Psoas muscle (tissue), 8 donors: ENCODE results near the gene SMARCB1. TPM values are rescaled to one million over a fixed set of nuclear protein-coding genes. Genes with fewer than 3 reads are reported as not detected.

Experiments used
- ATAC-seq, 4 donors: fragments of 200-7000 bp; cut with Tn5 transposase; one replicate each; pipeline ENCODE4 v1.9.1; 2020; ENCODE audit warnings: moderate library complexity in 3 of 4, mild to moderate bottlenecking in 2 of 4
- DNase-seq, 2 donors: peaks; one replicate each; pipeline ENCODE4 v3.0.0-alpha.2; 2020
- H3K27ac ChIP-seq: fragments of 200-600 bp; one replicate; pipeline ENCODE4 v1.8.0; 2022
- H3K27me3 ChIP-seq, 3 donors: fragments of 200-600 bp in 1 of 3; one replicate each; pipeline versions ENCODE4 v1.6.1 to v1.8.0; 2013 to 2022; ENCODE audit warnings: low read length in 2 of 3, mild to moderate bottlenecking in 2 of 3, moderate library complexity in 1 of 3; ENCODE audit not compliant: insufficient read depth in 3 of 3
- H3K36me3 ChIP-seq, 2 donors: fragments of 200-600 bp in 1 of 2; one replicate each; pipeline versions ENCODE4 v1.6.1 to v1.8.0; 2013 to 2022; ENCODE audit warnings: low read depth in 1 of 2, mild to moderate bottlenecking in 1 of 2, moderate library complexity in 1 of 2; ENCODE audit not compliant: insufficient read depth in 1 of 2
- H3K4me1 ChIP-seq: fragments of 200-600 bp; one replicate; pipeline ENCODE4 v1.8.0; 2022
- H3K4me3 ChIP-seq: fragments of 200-600 bp; one replicate; pipeline ENCODE4 v1.8.0; 2022; ENCODE audit warnings: mild to moderate bottlenecking
- H3K9me3 ChIP-seq: fragments of 200-600 bp; one replicate; pipeline ENCODE4 v1.8.0; 2022
- WGBS, 3 donors: extraction: QIAGEN DNeasy Blood & Tissue Kit; methylation state at CpG; one replicate each; pipeline versions ENCODE4 v1.1.6 to v1.1.7; 2013; 5-methylcytosine and 5-hydroxymethylcytosine counted together
- intact Hi-C, 2 donors: fragments of 100-400 bp; cut with DNase I; formaldehyde crosslinking; loops; one replicate each; pipeline versions ENCODE4 v1.11.0 to v1.14.2; 2022
- polyA plus RNA-seq, 3 donors: library from polyadenylated mRNA; stranded (reverse); fragments of 200-250 nt; gene quantifications; one replicate each; pipeline ENCODE4 v1.2.3, GENCODE V29; 2013
- total RNA-seq, 4 donors: library from RNA; stranded (reverse); fragmentation: NEBNext Ultra II Directional in 2 of 4; extraction: Animal tissue kit (Norgen Biotek cat#: 25700) in 2 of 4; gene quantifications; one replicate each; pipeline versions ENCODE4 v1.2.1 to v1.2.4, GENCODE V29; 2021 to 2023
- TF ChIP-seq, protein P1 (sequence below): fragments of 200-600 bp; IDR thresholded peaks from one replicate; pipeline ENCODE4 v1.8.0; 2022; ENCODE audit warnings: antibody characterized with exemption
- donor health status: healthy with polysubstance abuse.
- donor health status: DM: no; HTN: no; CAD: no; lungs with moderate emphysema.
- donor health status: Bipolar disorder and iron deficiency.
- donor health status: healthy.
- donor health status: DM: yes; HTN: yes; CAD: no.
- donor health status: DM: no; HTN: no; CAD: no.
- donor health status: DM: no; HTN: no; CAD: no.
- donor health status: DM: yes; HTN: yes; CAD: no.

The SMARCB1 gene
- total and polyA plus RNA-seq, 7 donors: 20.7 to 76.6 (median 38.4) TPM

DNA sequence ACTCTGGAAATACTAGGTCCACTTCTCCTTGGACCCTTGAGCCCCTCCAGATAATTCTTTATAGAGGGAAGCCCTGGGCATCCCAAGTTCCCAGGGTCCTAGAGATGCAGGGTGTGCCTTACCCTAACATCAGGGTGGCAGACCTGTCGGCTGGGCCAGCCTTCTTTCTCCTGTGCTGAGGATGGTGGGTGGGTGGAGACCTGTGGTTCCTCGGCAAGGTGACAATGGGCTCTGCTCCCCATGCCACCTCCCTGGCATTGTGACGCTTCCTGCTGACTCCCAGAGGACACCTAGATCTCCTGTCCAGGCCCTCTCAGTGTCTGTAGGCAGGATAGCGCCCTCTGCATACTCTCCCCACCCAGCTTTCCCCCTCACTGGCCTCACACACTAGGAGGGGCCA, 55.8 kb downstream of the SMARCB1 start:
- Histone ChIP-seq H3K4me1 (peaks cover 50% of the 10 kb centered on the region), H3K27me3 (no peaks in the 10 kb centered on the region), H3K9me3 (no peaks in the 10 kb centered on the region), H3K27ac (peak overlapping the region; percentile 77), H3K4me3 (no peak overlapping the region), H3K36me3 (no peaks in the 10 kb centered on the region)
- TF ChIP-seq, protein P1, sequence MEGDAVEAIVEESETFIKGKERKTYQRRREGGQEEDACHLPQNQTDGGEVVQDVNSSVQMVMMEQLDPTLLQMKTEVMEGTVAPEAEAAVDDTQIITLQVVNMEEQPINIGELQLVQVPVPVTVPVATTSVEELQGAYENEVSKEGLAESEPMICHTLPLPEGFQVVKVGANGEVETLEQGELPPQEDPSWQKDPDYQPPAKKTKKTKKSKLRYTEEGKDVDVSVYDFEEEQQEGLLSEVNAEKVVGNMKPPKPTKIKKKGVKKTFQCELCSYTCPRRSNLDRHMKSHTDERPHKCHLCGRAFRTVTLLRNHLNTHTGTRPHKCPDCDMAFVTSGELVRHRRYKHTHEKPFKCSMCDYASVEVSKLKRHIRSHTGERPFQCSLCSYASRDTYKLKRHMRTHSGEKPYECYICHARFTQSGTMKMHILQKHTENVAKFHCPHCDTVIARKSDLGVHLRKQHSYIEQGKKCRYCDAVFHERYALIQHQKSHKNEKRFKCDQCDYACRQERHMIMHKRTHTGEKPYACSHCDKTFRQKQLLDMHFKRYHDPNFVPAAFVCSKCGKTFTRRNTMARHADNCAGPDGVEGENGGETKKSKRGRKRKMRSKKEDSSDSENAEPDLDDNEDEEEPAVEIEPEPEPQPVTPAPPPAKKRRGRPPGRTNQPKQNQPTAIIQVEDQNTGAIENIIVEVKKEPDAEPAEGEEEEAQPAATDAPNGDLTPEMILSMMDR: no peak
- no peak for ATAC-seq
- intact Hi-C loops: no loop called here
- WGBS, 3 donors: 70 to 87% (median 83%) methylated on average over 4 of the region's 4 CpGs
- DNase-seq: peak in 1 of 2 donors; percentile 26

DNA sequence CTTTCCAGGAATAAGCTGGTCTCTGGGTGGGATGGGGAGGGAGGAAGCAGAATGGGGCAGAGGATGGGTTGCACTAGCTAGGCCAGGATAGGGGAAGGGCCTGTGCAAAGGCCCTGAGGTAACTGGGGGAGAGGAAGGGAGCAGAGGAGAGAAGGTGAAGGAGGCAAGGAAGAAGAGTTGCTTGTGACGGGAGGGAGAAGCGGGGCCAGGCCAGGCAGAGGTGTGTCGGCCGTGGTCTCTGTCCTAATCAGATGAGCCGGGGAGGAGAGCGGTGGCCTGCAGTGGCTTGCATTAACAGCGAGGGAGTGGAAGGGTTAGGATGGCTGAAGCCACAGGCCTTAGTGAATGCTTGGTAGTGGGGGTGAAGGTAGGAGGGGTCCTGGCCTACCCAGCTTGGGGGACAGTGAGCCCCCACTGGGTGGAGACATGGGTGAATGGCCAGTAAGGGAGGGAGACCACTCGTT, 58.0 kb downstream of the SMARCB1 start:
- no peak for ATAC-seq
- WGBS, 3 donors: 81 to 84% (median 82%) methylated on average over 8 of the region's 8 CpGs
- no peaks in the 10 kb centered on the region for H3K27me3 ChIP-seq
- no peak for DNase-seq
- TF ChIP-seq, protein P1: no peak
- no peak overlapping the region for H3K4me3 ChIP-seq
- H3K36me3 ChIP-seq: no peaks in the 10 kb centered on the region
- peaks cover 45% of the 10 kb centered on the region for H3K4me1 ChIP-seq
- no peaks in the 10 kb centered on the region for H3K9me3 ChIP-seq
- H3K27ac ChIP-seq: peak overlapping the region; percentile 77
- intact Hi-C loops: loop anchor here (5.0 kb wide), 5 partner anchors 57 to 302 kb away; partner anchors contain the start of genes CHCHD10 (in 1 of the 2) and SMARCB1 (in 1 of the 2)

DNA sequence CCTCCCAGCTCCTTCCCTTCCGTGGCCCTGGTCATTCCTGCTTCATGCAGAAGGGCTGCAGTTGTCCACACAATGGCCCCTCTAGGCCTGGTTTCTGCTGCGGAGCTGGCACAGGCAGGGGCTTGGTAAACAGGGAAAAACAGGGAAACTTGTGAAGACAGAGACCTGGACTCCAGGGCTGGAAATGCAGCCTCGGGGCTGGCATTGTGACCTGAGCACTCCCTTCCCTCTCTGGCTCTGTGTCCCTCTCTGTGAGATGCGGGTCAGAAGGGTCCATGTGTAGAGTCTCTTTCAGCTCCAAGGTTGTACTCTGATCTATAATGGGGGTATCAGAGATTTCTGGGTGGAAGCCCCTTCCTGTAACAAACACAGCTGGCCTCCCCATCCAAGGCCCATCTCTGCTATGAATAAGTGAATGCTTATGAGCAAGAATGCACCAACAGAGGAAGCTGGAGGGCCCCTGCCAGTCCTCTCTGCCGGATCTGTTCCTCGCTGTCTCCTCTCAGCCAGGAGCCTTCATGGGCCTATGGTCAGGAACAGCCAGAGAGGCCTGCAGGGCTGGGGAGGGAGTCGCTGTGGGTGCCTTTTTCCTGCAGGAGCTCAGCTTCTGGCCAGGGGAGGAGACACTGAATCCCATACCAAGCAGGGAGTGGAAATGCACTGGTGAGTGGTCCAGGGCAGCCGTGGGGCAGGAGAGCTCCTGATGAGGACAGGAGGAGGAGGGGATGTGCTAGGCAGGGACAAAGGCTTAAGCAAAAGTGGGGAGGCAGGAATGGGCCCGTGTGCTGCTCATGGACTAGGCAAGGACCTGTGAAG, 58.7 kb downstream of the SMARCB1 start:
- ATAC-seq: no peak
- TF ChIP-seq, protein P1: no peak
- DNase-seq: peak in 1 of 2 donors; percentile 47
- 64 to 75% (median 68%) methylated on average over 9 of the region's 9 CpGs for WGBS, 3 donors
- intact Hi-C loops: loop anchor here (5.0 kb wide), 5 partner anchors 58 to 303 kb away; partner anchors contain the start of genes CHCHD10 (in 1 of the 2) and SMARCB1 (in 1 of the 2)
- Histone ChIP-seq H3K9me3 (no peaks in the 10 kb centered on the region), H3K4me1 (peaks cover 40% of the 10 kb centered on the region), H3K36me3 (no peaks in the 10 kb centered on the region), H3K27ac (peak overlapping the region; percentile 77), H3K27me3 (no peaks in the 10 kb centered on the region), H3K4me3 (no peak overlapping the region)

DNA sequence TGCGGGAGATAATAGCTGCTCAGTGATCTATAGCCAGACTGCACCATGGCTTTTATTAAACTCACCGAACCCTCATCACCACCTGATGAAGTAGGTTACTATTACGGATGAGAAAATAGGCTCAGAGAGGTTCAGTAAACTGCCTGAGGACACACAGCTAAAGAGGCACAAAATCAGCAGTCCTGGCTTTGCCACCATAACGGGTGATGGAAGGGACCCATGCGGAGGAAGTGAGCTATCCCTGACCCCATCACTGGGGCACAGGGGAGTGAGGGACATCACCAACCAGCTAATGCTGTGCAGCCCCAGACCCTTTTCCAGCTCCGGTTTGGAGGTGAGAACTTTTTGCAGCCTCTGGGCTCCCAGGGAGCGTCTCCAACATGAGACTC, 59.3 kb downstream of the SMARCB1 start:
- peaks cover 40% of the 10 kb centered on the region for H3K4me1 ChIP-seq
- no peaks in the 10 kb centered on the region for H3K27me3 ChIP-seq
- no peaks in the 10 kb centered on the region for H3K36me3 ChIP-seq
- intact Hi-C loops: loop anchor here (5.0 kb wide), 5 partner anchors 59 to 304 kb away; partner anchors contain the start of genes CHCHD10 (in 1 of the 2) and SMARCB1 (in 1 of the 2)
- ATAC-seq (no peak), DNase-seq (no peak)
- H3K9me3 ChIP-seq: no peaks in the 10 kb centered on the region
- peak overlapping the region; percentile 77 for H3K27ac ChIP-seq
- TF ChIP-seq, protein P1: no peak
- 57 to 63% (median 58%) methylated on average over 7 of the region's 7 CpGs for WGBS, 3 donors
- no peak overlapping the region for H3K4me3 ChIP-seq
